ENCODE results near the gene NPAS2.

- no peak for TF ChIP-seq CTCF (conservative IDR thresholded peaks at IDR 0.05; ENCODE audit: low read length)
- TF ChIP-seq EZH2phosphoT487 (IDR thresholded peaks at IDR 0.05; ENCODE audit: borderline replicate concordance), result no peak
These were observed 170.9 kb downstream of the NPAS2 start for GRCh38 chr2:100990650-100991403.

Measured in Loucy (cell line).